ENCODE data around the gene TANK. TPM values are rescaled to one million over a fixed set of nuclear protein-coding genes. Genes with fewer than 3 reads are reported as not detected.

Gene TANK
- total and polyA plus RNA-seq, 2 of the 13 experiments (the other 11 are each of a cell fraction or from before 2014, with no cell fraction given) = 66.9 to 96.1 TPM

DNA sequence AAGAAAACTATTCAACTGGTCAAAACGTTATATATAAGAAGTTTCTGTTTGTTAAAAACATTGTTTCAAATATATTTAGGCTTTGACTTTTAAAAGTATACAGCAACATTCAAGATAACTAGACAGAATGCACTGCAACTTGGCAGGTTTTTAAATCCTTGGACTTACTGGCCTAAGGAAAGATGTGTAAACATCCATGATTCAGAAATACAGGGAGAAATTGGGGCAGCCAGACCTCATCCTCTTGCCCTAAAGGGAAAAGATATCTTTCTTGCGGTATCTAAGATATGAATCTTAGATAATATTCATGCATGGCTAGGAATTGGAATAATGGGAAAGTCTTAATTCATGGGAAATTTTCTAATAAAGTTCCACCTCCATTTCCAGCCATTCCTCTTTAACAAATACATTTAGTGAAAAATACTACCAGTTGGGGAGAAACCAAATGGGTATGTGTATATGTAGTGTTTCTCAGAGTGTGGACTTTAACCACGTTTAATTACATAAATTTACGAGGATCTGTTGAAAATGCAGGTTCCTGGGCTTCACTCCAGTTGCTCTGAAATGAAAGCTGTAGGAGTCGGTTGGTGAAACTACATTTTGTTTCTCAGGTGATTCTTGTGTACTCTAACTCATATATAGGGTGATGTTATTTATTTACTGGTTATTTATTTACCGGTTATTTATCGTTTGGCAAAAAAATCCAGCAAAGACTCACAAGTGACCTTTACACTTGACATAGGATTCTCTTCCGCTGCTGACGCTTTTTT is 587 bp upstream of the TANK start (continued):
- TF ChIP-seq, protein P1, sequence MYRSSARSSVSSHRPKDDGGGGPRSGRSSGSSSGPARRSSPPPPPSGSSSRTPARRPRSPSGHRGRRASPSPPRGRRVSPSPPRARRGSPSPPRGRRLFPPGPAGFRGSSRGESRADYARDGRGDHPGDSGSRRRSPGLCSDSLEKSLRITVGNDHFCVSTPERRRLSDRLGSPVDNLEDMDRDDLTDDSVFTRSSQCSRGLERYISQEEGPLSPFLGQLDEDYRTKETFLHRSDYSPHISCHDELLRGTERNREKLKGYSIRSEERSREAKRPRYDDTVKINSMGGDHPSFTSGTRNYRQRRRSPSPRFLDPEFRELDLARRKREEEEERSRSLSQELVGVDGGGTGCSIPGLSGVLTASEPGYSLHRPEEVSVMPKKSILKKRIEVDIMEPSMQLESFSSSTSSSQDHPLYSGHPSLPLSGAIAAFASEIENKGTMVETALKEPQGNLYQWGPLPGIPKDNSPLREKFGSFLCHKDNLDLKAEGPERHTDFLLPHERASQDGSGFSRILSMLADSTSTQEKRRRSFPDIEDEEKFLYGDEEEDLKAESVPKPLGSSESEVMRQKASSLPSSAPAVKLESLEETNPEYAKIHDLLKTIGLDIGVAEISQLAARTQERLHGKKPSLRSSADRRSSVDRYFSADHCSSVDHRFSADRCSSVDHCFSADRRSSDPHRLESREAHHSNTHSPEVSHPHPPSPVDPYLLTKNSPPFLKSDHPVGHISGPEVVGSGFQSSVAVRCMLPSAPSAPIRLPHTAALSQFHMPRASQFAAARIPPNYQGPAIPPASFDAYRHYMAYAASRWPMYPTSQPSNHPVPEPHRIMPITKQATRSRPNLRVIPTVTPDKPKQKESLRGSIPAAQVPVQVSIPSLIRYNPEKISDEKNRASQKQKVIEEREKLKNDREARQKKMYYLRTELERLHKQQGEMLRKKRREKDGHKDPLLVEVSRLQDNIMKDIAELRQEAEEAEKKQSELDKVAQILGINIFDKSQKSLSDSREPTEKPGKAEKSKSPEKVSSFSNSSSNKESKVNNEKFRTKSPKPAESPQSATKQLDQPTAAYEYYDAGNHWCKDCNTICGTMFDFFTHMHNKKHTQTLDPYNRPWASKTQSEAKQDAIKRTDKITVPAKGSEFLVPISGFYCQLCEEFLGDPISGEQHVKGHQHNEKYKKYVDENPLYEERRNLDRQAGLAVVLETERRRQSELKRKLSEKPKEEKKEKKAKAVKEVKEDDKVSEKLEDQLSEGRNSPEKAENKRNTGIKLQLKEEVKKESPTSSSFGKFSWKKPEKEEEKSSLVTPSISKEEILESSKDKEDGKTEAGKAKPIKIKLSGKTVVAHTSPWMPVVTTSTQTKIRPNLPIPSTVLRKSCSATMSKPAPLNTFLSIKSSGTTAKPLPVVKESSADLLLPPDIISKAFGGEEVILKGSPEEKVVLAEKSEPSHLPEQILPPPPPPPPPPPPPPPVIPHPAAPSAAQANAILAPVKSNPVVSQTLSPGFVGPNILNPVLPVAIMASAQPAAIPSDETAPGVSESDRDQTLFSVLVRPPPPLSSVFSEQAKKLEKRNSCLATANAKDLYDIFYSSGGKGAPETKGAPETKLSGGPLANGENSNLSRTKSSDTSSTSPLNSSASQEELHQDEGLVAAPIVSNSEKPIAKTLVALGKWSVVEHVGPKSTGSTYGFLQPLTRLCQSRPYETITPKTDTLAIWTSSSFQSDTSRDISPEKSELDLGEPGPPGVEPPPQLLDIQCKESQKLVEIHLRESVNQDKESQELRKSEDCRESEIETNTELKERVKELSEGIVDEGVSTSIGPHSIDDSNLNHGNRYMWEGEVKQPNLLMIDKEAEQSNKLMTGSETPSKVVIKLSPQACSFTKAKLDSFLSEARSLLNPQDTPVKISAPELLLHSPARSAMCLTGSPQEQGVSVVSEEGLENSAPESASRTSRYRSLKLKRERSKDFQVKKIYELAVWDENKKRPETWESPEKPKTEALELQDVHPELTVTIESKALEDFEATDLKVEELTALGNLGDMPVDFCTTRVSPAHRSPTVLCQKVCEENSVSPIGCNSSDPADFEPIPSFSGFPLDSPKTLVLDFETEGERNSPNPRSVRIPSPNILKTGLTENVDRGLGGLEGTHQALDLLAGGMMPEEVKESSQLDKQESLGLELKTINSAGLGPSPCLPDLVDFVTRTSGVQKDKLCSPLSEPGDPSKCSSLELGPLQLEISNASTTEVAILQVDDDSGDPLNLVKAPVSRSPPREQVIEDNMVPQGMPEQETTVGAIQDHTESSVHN (CRISPR knock-in tag; IDR thresholded peaks at IDR 0.05) = no peak
- TF ChIP-seq NR2F6 (IDR thresholded peaks at IDR 0.05) = peak; percentile 77
- TF ChIP-seq NR2F6 (CRISPR knock-in tag; IDR thresholded peaks at IDR 0.05) = no peak
- TF ChIP-seq, protein P2, sequence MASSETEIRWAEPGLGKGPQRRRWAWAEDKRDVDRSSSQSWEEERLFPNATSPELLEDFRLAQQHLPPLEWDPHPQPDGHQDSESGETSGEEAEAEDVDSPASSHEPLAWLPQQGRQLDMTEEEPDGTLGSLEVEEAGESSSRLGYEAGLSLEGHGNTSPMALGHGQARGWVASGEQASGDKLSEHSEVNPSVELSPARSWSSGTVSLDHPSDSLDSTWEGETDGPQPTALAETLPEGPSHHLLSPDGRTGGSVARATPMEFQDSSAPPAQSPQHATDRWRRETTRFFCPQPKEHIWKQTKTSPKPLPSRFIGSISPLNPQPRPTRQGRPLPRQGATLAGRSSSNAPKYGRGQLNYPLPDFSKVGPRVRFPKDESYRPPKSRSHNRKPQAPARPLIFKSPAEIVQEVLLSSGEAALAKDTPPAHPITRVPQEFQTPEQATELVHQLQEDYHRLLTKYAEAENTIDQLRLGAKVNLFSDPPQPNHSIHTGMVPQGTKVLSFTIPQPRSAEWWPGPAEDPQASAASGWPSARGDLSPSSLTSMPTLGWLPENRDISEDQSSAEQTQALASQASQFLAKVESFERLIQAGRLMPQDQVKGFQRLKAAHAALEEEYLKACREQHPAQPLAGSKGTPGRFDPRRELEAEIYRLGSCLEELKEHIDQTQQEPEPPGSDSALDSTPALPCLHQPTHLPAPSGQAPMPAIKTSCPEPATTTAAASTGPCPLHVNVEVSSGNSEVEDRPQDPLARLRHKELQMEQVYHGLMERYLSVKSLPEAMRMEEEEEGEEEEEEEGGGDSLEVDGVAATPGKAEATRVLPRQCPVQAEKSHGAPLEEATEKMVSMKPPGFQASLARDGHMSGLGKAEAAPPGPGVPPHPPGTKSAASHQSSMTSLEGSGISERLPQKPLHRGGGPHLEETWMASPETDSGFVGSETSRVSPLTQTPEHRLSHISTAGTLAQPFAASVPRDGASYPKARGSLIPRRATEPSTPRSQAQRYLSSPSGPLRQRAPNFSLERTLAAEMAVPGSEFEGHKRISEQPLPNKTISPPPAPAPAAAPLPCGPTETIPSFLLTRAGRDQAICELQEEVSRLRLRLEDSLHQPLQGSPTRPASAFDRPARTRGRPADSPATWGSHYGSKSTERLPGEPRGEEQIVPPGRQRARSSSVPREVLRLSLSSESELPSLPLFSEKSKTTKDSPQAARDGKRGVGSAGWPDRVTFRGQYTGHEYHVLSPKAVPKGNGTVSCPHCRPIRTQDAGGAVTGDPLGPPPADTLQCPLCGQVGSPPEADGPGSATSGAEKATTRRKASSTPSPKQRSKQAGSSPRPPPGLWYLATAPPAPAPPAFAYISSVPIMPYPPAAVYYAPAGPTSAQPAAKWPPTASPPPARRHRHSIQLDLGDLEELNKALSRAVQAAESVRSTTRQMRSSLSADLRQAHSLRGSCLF (CRISPR knock-in tag; IDR thresholded peaks at IDR 0.05; ENCODE audit: borderline replicate concordance) = 0 out of 2 replicates have a peak, but pooled peaks have one; percentile 40
- TF ChIP-seq DR1 (CRISPR knock-in tag; IDR thresholded peaks at IDR 0.05) = peak; percentile 63
- peak in 1 of 2 experiments; percentile 57; a peak in 2 of 4 replicates for TF ChIP-seq NR2F1 (CRISPR knock-in tag; IDR thresholded peaks at IDR 0.05)
- peak; percentile 89; the same call in 1 of the 2 replicates for TF ChIP-seq FOXK2 (IDR thresholded peaks at IDR 0.05)
- TF ChIP-seq ZNF543 (CRISPR knock-in tag; IDR thresholded peaks at IDR 0.05) = no peak
- 0 out of 2 replicates have a peak, but pooled peaks have one; percentile 21 for TF ChIP-seq SMAD3 (CRISPR knock-in tag; IDR thresholded peaks at IDR 0.05)
- TF ChIP-seq ZNF20 (CRISPR knock-in tag; IDR thresholded peaks at IDR 0.05) = no peak
- TF ChIP-seq ZNF350 (CRISPR knock-in tag; IDR thresholded peaks at IDR 0.05; ENCODE audit: borderline replicate concordance, low read depth) = no peak
- peak; percentile 35; the same call in 1 of the 2 replicates for TF ChIP-seq ZFP36L1 (CRISPR knock-in tag; IDR thresholded peaks at IDR 0.05)
- no peak for TF ChIP-seq TBP (CRISPR knock-in tag; IDR thresholded peaks at IDR 0.05)
- peak; percentile 59; the same call in 1 of the 2 replicates for TF ChIP-seq MBD4 (IDR thresholded peaks at IDR 0.05; ENCODE audit: borderline replicate concordance, low read length)
- TF ChIP-seq ZNF331 (CRISPR knock-in tag; IDR thresholded peaks at IDR 0.05) = peak; percentile 29
- TF ChIP-seq ZNF891 (CRISPR knock-in tag; IDR thresholded peaks at IDR 0.05) = no peak
- TF ChIP-seq NFE2L2 (IDR thresholded peaks at IDR 0.05; ENCODE audit: low read length) = no peak
- TF ChIP-seq PCBP2 (optimal IDR thresholded peaks at IDR 0.05; ENCODE audit: low read depth, low read length, poor library complexity, severe bottlenecking) = no peak

Data from HepG2 (cell line).